HG03342 (cell line): ENCODE data around the gene LASP1NB.
"Not testable (repeated sequence)": the region's sequence is repeated elsewhere in the genome, so short reads cannot be mapped to it uniquely, and the experiment has no call there.

Source experiments
- ATAC-seq: cut with Tn5 transposase; IDR thresholded peaks from one replicate; pipeline ENCODE4 v1.9.1; 2021; ENCODE audit warnings: mild to moderate bottlenecking, moderate library complexity; ENCODE audit not compliant: unreplicated experiment

LASP1NB gene

DNA sequence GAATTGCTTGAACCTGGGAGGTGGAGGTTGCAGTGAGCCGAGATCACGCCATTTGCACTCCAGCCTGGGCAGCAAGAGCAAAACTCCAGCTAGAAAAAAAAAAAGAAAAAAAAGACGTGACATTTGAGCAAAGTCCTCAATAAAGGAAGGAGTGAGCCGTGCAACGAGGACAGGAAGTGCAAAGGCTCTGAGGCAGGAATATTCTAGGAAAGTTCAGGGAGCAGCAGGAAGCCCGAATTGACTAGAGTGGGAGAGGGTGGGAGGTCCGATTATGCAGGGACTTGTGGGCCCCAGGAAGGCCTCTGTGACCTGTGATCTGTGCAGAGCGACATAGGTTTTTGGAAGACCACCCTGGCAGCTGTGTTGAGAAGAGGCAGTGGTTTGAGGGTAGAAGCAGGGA is 8.6 kb upstream of the LASP1NB start:
- ATAC-seq: no peak

DNA sequence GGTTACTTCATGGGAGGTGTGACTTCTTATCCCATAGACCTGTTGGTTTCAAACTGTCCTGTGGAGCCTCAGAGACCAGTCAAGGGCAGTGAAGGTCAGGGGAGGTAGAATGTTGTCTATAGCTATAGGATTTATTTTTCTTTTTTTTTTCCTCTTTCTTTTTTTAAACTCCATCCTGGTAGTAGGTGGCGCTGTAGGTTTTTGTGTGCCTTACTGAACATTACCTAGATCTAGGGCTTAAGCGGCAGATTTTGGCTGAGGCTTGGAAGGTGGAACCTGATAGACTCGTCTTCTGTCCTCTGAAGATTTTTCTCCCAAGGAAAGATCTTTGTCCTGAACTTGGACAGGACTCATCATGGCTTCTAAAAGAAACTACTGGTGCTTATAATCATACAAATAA is 8.2 kb upstream of the LASP1NB start:
- ATAC-seq: no peak

GRCh38 chr17:38918129-38918913 is 7.1 kb upstream of the LASP1NB start:
- no peak for ATAC-seq

GRCh38 chr17:38918916-38919315 is 6.5 kb upstream of the LASP1NB start:
- ATAC-seq: no peak

GRCh38 chr17:38919316-38920078 is 5.9 kb upstream of the LASP1NB start:
- ATAC-seq: no peak

DNA sequence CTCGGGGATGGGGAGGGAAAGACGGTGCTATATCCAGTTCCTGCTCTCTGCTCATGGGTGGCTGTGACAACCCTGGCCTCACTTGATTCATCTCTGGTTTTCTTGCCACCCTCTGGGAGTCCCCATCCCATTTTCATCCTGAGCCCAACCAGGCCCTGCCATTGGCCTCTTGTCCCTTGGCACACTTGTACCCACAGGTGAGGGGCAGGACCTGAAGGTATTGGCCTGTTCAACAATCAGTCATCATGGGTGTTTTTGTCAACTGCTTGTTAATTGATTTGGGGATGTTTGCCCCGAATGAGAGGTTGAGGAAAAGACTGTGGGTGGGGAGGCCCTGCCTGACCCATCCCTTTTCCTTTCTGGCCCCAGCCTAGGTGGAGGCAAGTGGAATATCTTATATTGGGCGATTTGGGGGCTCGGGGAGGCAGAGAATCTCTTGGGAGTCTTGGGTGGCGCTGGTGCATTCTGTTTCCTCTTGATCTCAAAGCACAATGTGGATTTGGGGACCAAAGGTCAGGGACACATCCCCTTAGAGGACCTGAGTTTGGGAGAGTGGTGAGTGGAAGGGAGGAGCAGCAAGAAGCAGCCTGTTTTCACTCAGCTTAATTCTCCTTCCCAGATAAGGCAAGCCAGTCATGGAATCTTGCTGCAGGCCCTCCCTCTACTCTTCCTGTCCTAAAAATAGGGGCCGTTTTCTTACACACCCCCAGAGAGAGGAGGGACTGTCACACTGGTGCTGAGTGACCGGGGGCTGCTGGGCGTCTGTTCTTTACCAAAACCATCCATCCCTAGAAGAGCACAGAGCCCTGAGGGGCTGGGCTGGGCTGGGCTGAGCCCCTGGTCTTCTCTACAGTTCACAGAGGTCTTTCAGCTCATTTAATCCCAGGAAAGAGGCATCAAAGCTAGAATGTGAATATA is 4.8 kb upstream of the LASP1NB start:
- ATAC-seq: no peak

GRCh38 chr17:38921756-38922411 is 3.5 kb upstream of the LASP1NB start:
- no peak for ATAC-seq

DNA sequence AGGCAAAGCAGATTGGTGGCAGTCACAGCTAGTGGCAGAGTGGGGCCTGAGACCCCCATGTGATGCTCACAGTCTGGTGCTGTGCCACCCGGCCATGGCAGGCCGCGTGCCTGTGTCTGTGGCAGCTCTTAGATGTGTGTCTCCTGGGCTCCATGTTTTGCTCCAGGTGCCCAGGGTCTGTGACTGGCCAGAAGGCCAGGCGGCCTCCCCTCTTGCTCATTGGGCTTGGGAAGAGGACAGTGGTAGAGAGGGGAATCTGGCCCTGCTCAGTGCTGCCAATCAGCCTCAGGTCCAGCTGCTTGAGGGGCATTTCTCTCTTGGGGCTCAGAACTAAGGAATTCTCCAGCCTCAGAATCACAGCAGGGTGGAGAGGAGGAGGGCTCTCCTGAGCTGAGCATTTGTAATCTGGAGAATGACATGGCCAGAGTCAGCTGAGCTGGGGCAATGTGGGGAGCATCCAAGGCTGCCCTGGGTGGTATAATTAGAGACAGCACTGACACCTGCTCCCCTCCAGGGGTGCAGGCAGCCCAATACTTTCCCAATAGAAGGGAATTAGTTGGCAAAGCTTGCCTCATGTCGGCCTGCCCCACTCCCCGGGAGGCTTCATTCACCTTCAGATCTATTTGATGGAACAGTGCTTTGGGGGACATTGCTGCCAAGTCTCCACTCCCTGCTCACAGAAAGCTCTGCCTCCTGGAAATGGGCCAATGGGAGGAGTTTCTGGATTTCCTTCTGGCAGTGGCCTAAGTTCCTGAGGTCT is 2.7 kb upstream of the LASP1NB start:
- ATAC-seq: no peak

DNA sequence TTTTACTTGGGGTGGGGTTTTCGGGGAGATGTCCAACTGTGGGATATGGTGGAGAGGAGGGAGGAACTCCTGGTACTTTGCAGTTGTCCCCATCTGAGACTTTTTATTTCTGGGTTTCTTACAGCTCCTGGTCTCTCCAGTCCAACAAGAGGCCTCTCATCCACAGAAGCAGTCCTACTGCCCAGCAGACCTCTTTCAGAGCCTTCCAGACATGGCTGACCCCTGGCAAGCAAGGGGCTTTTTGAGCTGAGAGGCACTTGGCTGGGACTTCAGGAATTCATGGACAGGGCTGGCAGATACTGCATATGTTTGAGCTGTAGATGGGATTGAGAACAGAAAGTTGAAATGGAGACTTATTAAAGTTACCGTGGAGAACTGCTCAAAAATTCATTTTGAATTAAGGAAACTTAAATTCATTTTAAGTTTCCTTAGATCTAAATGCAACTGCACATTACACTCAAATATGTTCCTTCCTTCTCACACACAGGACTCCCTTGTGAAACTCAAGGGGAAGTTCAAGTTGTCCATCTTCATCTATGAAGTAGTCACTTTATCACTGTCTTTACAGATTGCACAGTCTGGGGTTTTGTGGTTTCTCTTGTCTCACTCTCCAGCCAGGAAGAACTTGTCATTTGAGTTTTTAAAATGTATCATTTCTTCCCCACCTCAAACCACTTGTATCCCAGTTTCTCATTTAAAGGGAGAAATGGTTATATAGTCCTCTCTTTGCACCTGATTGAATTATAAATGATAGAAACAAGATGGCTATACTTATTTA is 1.1 kb downstream of the LASP1NB start:
- no peak for ATAC-seq

DNA sequence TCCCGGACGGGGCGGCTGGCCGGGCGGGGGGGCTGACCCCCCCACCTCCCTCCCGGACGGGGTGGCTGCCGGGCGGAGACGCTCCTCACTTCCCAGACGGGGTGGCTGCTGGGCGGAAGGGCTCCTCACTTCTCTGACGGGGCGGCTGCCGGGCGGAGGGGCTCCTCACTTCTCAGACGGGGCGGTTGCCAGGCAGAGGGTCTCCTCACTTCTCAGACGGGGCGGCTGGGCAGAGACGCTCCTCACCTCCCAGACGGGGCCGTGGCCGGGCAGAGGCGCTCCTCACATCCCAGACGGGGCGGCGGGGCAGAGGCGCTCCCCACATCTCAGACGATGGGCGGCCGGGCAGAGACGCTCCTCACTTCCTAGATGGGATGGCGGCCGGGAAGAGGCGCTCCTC is 5.4 kb downstream of the LASP1NB start:
- not testable (repeated sequence) for ATAC-seq

DNA sequence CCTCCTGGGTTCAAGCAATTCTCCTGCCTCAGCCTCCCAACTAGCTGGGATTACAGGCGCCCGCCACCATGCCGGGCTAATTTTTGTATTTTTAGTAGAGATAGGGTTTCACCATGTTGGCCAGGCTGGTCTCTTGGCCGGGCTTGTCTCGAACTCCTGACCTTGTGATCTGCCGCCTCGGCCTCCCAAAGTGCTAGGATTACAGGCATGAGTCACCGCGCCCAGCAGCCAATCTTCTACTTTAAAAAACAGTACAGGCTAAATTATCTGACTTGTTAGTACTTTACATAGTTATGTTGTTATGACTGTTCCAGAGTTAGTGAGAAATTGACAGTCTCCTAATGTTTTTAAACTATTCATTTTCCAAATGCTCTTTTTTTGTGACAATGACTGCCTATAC is 8.5 kb downstream of the LASP1NB start:
- not testable (repeated sequence) for ATAC-seq

DNA sequence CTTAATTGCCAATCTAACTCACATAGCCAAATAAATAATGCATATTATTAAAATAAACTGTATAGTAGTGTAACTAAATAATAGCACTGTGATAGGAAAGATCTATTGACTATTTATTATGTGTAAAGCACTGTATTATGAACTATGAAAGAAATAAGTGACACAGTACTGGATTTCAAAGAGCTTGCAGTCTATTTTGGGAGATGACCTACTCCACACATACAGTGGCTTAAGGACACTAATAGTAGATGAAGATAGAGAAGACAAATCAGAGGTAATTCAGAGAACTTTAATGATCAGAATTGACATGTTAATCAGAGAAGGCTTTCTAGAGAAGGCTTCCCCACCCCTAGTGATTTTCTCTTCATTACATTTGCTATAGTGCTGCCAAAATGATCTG is 14.6 kb downstream of the LASP1NB start:
- ATAC-seq: no peak

DNA sequence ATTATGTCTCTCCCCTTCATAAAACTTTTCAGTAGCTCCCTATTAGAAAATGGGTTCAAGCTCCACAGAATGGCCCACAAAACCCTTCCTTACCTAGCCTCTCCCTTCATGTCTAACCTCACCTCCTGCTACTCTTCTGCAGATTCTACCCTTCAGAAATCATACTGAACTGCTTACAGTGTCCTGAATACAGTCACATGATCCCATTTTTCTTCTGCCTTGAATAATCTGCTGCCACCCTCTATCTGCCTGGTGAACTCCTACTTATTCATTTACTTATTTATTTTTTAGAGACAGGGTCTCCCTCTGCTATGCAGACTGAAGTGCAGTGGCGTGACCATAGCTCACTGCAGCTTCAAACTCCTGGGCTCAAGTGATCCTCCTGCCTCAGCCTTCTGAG is 15.0 kb downstream of the LASP1NB start:
- ATAC-seq: no peak

DNA sequence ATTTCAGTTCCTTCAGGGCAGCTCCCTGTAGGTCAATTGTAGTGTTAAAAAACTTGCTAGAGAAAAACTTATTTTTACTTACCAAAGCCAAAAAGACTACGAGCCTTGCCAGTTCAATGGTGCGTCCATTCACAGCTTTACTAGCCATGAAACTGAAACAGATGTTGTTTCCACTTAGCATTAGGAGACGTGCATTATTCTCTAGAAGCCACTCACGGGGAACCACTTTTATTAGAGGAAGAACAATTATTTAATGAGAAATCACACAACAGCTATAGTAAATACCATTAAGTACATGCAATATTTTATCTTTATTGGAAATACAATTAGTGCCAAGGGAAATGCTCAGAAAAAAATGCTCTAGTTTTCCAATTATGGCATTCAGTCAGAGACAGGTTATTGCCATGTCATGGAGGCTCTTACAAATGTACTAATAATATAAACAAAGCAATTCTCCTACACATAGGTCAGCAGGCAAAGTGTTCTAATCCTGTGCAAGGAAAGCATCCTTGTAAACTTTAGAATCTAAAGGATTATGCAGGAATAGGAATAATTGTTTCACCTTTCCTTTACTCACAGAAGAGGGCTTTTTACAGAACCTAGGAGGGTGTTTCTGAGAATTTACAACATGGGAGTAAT is 17.4 kb downstream of the LASP1NB start:
- no peak for ATAC-seq

- ATAC-seq: no peak
Measured at GRCh38 chr17:38943607-38944006, 18.2 kb downstream of the LASP1NB start.

GRCh38 chr17:38947189-38947588 is 21.8 kb downstream of the LASP1NB start:
- ATAC-seq: no peak

DNA sequence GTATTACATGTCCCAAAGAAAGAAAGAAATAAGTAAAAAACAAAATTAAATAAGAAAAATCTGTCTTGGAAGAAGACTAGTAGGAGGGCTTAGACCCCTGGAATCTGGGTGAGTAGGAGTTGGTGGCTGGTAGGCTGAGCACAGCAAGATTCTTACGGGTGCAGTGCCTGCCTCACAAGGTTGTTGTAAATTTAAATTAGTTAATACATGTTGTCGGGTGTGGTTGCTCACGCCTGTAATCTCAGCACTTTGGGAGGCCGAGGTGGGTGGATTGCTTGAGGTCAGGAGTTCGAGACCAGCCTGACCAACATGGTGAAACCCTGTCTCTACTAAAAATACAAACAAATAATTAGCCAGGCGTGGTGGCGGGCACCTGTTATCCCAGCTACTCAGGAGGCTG is 28.4 kb downstream of the LASP1NB start:
- not testable (repeated sequence) for ATAC-seq

DNA sequence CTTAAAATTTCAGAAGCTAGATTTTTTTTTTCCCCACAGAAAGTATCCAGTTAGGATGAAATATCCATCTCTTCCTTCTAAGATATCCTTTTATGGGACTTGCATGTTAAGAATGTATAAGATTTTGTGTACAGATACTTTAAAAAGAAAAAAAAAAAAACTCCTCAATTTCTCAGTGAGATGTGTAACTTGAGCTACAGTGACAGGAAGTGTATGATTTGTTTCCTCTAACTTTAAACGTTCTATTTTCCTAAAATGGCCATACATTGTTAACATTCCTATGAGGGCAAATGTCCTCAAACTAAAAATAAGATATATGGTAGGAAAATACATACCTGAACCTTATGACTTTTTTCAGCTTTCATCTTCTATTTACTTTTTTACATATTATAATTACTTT is 32.9 kb downstream of the LASP1NB start:
- ATAC-seq: no peak

GRCh38 chr17:38958756-38959155 is 33.3 kb downstream of the LASP1NB start:
- no peak for ATAC-seq
